Adrenal gland (tissue), 5 donors: ENCODE data around the gene UNC13C.

Source experiments
- POLR2A ChIP-seq, 2 donors: fragments of 450-650 bp; IDR thresholded peaks; one replicate each; pipeline ENCODE4 v1.6.1; 2017; ENCODE audit warnings: antibody characterized with exemption in 2 of 2, mild to moderate bottlenecking in 2 of 2, moderate library complexity in 1 of 2
- TF ChIP-seq, protein P1 (sequence below), 6 experiments: fragments of 450-650 bp in 4 of 6; fragments of 200-600 bp in 2 of 6; sonication (generic) in 1 of 6; IDR thresholded peaks; 1 replicate in 5 of 6; 2 replicates in 1 of 6; pipeline versions ENCODE4 v1.5.1 to v1.8.0; 2016 to 2021; ENCODE audit warnings: antibody characterized with exemption in 6 of 6, mild to moderate bottlenecking in 2 of 6, moderate library complexity in 1 of 6
- donor health status: DM: no; HTN: no; CAD: no.

DNA sequence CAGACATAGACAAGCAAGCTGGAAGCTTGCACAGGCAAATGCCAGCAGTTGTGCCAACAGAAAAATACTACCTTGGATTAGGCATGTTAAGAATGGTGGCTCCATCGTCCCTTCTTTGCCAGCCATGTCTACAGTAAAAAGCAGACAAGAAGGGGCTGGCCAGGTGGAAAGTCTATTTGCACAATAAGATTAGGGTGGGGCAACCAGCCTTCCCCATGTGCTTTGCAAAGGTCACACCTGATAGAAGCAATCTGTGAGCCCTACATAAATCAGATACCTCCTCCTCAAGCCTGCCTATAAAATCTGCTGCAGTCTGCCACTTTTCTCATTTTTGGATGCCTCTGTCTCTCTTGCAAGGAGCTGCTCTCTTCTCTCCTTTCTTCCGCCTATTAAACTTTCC, 662.6 kb downstream of the UNC13C start:
- TF ChIP-seq, protein P1, sequence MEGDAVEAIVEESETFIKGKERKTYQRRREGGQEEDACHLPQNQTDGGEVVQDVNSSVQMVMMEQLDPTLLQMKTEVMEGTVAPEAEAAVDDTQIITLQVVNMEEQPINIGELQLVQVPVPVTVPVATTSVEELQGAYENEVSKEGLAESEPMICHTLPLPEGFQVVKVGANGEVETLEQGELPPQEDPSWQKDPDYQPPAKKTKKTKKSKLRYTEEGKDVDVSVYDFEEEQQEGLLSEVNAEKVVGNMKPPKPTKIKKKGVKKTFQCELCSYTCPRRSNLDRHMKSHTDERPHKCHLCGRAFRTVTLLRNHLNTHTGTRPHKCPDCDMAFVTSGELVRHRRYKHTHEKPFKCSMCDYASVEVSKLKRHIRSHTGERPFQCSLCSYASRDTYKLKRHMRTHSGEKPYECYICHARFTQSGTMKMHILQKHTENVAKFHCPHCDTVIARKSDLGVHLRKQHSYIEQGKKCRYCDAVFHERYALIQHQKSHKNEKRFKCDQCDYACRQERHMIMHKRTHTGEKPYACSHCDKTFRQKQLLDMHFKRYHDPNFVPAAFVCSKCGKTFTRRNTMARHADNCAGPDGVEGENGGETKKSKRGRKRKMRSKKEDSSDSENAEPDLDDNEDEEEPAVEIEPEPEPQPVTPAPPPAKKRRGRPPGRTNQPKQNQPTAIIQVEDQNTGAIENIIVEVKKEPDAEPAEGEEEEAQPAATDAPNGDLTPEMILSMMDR (IDR thresholded peaks at IDR 0.05), result no peak
- no peak for TF ChIP-seq POLR2A (IDR thresholded peaks at IDR 0.05)
